Activated CD8-positive, alpha-beta memory T cell treated with anti-CD3 and anti-CD28 coated beads, Interleukin-2, amount 10 ng/mL, durations not matched to agents 7 days and 5 days (primary cell): ENCODE results near the gene MOB3C. TPM values are rescaled to one million over a fixed set of nuclear protein-coding genes. Genes with fewer than 3 reads are reported as not detected.

ENCODE experiments used
- ATAC-seq: fragments of 150-1000 bp; cut with Tn5 transposase; one replicate; pipeline ENCODE4 v1.10.0; 2021; ENCODE audit warnings: moderate library complexity
- CTCF ChIA-PET: fragments of 350-600 bp; sonication (Branson Sonifier 250); formaldehyde crosslinking; loops from one replicate; lab custom pipeline; 2021; ENCODE audit warnings: antibody characterized with exemption; lab: Charles Lee
- DNase-seq: peaks from one replicate; pipeline ENCODE4 v3.0.0-alpha.2; 2020
- H3K27ac Mint-ChIP-seq: one replicate; pipeline ENCODE4 v1.8.0; 2021; ENCODE audit warnings: mild to moderate bottlenecking, mixed read lengths
- H3K27me3 Mint-ChIP-seq: one replicate; pipeline ENCODE4 v1.8.0; 2021; ENCODE audit warnings: mixed read lengths
- H3K36me3 Mint-ChIP-seq: one replicate; pipeline ENCODE4 v1.8.0; 2021; ENCODE audit warnings: mild to moderate bottlenecking, mixed read lengths
- H3K4me1 Mint-ChIP-seq: one replicate; pipeline ENCODE4 v1.8.0; 2021; ENCODE audit warnings: mixed read lengths
- H3K4me3 Mint-ChIP-seq: one replicate; pipeline ENCODE4 v1.8.0; 2021; ENCODE audit warnings: mild to moderate bottlenecking, moderate library complexity, mixed read lengths
- H3K9me3 Mint-ChIP-seq: one replicate; pipeline ENCODE4 v1.8.0; 2022; ENCODE audit warnings: low read depth, mixed read lengths
- total RNA-seq, 2 experiments: library from RNA; stranded (reverse); gene quantifications; one replicate each; pipeline ENCODE4 v1.2.3, GENCODE V29; 2021

Gene MOB3C
- total RNA-seq, 2 experiments from 2014 or later = 18.3 to 20.7 TPM

DNA sequence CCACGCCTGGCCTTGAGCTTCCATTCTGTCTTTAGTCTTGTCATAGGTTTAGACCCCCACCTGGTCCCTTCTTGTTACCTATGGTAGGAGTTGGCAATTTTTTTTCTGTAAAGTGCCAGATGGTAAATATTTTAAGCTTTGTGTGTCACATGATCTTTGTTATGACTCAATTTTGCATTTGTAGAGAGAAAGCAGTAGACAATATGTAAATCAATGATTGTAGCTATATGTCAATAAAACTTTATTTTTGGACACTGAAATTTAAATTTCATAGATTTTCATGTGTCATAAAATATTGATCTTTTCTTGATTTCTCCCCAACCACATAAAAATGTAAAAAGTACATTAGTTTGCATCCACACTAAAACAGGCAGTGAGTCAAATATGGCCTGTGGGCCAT lies 20.6 kb downstream of the MOB3C start:
- DNase-seq (no peak), ATAC-seq (no peak)
- Mint-ChIP-seq H3K9me3 (no peaks in the 10 kb centered on the region), H3K27me3 (no peaks in the 10 kb centered on the region), H3K27ac (no peak overlapping the region), H3K36me3 (peaks cover 60% of the 10 kb centered on the region), H3K4me1 (peaks cover 74% of the 10 kb centered on the region), H3K4me3 (no peak overlapping the region)
- CTCF ChIA-PET = interaction anchor here (1.2 to 3.2 kb wide), 4 partner anchors 9 to 63 kb away, joined by 3 to 17 read pairs (median 5); partner anchors contain the start of gene MKNK1

DNA sequence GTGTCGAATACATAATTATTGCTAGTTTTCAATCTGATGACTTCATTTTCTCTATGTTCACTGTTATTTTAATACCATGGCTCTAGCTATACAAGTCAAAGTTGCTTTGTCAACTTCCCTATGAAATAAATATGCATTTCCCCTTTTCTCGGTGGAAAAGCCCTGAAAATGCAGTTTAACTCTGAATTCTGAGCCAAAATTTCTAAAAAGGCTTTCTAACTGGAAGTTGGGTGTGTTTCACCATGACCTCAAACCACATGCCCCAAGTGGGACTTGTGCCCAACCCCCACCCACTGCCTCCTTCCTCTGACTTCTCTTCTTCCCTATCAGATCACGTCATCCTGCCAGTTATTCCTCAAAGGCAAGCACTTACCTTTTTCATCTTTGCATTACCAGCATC lies 21.5 kb downstream of the MOB3C start:
- DNase-seq = peak; percentile 58
- Mint-ChIP-seq H3K27me3 (no peaks in the 10 kb centered on the region), H3K4me1 (peaks cover 69% of the 10 kb centered on the region), H3K9me3 (no peaks in the 10 kb centered on the region), H3K27ac (peak overlapping the region; percentile 65), H3K4me3 (peak overlapping the region; percentile 56), H3K36me3 (peaks cover 67% of the 10 kb centered on the region)
- ATAC-seq = no peak
- CTCF ChIA-PET = interaction anchor here (1.1 to 3.2 kb wide), 4 partner anchors 10 to 62 kb away, joined by 3 to 17 read pairs (median 4); partner anchors contain the start of gene MKNK1

DNA sequence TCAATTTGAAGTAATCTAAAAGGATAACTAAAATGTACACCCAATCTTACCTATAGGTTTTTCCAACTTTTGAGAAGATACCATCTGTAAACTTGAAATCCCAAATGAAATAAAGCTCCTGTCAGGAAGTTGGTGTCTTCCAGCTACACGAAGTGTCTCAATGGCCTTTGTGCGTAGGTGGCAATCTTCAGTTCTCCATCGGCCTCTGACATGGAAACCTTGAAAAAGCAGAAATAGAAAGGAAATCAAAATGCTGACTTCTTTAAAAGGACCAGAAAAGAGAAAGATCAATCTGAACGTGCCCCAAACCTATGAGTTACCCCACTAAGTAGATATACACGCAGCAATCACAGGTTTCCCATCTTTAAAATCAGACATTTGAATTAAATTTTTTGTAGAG lies 22.5 kb downstream of the MOB3C start:
- Mint-ChIP-seq H3K4me3 (no peak overlapping the region), H3K36me3 (peaks cover 74% of the 10 kb centered on the region), H3K4me1 (peaks cover 59% of the 10 kb centered on the region), H3K27ac (peak overlapping the region; percentile 65), H3K9me3 (no peaks in the 10 kb centered on the region), H3K27me3 (no peaks in the 10 kb centered on the region)
- CTCF ChIA-PET = interaction anchor here (1.1 to 3.2 kb wide), 2 partner anchors 11 to 12 kb away, joined by 3 to 17 read pairs; partner anchors contain the start of gene MKNK1
- DNase-seq = no peak
- ATAC-seq = no peak

DNA sequence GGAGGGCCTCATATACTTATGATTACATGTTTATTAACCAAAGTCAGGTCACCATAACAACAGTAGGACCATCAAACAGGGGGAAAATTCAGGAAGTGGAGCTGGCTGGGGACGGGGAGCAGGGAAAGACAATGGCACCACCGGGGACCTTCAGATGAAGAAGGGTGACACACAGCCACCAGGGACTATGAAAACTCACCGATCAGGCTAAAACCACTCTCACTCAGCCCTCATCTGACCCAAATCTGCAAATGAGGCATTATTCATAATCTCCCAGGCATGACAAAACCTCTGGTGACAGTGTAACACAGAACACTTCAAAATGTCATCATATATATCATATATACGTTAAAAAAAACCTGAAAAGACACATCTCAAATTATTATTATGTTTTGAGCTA lies 23.8 kb downstream of the MOB3C start:
- ATAC-seq (no peak), DNase-seq (no peak)
- CTCF ChIA-PET = interaction anchor here (3.2 kb wide), 1 partner anchor 12 kb away, joined by 17 read pairs; the partner anchor contains the start of gene MKNK1
- no peaks in the 10 kb centered on the region for H3K9me3 Mint-ChIP-seq
- H3K27me3 Mint-ChIP-seq = no peaks in the 10 kb centered on the region
- H3K27ac Mint-ChIP-seq = no peak overlapping the region
- peaks cover 75% of the 10 kb centered on the region for H3K36me3 Mint-ChIP-seq
- no peak overlapping the region for H3K4me3 Mint-ChIP-seq
- peaks cover 50% of the 10 kb centered on the region for H3K4me1 Mint-ChIP-seq

DNA sequence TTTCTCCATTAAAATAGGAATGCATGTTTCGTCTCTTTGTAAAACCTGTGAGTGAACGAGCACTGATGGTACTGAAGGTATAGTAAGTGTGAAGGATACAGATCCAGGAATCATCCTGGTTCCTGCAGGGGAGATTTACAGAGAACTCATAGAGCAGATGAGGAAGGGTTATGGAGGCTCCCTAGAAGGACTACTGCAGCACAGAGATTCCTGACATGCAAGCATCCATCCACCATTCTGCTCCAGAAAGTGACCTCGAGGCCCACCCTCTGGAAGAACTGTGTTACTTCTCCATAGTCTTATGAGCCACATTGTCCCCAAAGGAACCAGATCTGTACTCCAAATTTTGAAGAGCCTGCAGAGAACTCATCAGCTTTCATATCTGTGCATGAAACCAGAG lies 27.1 kb downstream of the MOB3C start:
- Mint-ChIP-seq H3K27me3 (no peaks in the 10 kb centered on the region), H3K9me3 (no peaks in the 10 kb centered on the region), H3K36me3 (peaks cover 74% of the 10 kb centered on the region), H3K4me1 (peaks cover 30% of the 10 kb centered on the region), H3K27ac (no peak overlapping the region), H3K4me3 (no peak overlapping the region)
- no peak for ATAC-seq
- CTCF ChIA-PET = interaction anchor here (1.4 kb wide), 1 partner anchor 8 kb away, joined by 3 read pairs; no protein-coding TSS in a partner anchor
- no peak for DNase-seq

DNA sequence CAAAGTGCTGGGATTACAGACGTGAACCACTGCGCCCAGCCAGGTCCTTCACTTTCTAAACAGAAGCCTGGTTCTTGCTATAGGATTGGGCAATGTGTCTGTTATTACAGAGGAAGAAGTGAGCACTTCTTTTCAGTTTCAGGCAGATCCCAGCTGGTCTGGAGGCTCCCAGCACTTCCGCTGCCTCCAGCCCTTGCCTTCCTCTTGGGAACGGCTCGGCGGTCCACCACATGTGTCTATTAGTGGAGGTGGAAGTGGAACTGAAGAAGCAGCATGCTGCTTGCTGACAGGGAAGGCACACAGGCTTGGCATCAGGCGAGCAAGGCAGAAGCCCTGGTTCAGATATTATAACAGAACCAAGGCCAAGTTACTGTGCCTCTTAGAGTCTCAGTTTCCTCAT lies 29.5 kb downstream of the MOB3C start:
- Mint-ChIP-seq H3K4me3 (no peak overlapping the region), H3K27ac (no peak overlapping the region)
- CTCF ChIA-PET = no interaction called here

DNA sequence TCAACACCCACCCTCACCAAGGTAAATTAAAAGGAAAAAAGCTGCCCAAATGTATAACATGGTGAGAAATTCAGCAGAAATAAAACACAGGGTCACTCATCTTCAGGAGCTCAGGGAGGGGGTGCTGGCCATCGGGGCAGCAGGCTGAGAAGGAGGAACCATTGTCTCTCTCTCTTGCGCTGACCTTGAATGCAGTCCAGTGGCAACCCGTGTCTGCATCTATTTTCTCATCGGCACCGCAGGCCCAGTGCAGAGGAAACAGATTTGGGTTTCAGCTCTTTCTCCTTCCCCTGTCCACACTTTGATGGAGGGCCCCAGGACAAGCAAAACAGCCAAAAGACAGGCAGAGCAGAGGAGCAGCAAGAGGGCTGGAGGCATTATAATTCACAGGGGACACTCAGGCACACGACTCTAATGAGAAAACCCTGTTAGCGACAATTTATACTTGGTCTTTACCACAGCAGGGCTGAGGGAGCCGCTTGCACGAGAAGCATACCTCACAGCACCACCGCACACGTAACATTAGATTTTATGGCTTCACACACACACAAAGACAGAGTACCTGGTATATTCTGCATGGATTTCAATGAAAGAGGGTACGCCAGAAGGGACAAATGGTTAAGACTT lies 31.2 kb downstream of the MOB3C start:
- DNase-seq = no peak
- Mint-ChIP-seq H3K27ac (no peak overlapping the region), H3K9me3 (no peaks in the 10 kb centered on the region), H3K4me3 (no peak overlapping the region), H3K4me1 (peaks cover 34% of the 10 kb centered on the region), H3K27me3 (no peaks in the 10 kb centered on the region), H3K36me3 (peaks cover 71% of the 10 kb centered on the region)
- CTCF ChIA-PET = no interaction called here
- no peak for ATAC-seq

More for the DNA sequence above, 29.5 kb downstream of the MOB3C start:
- Mint-ChIP-seq H3K36me3 (peaks cover 75% of the 10 kb centered on the region), H3K27me3 (no peaks in the 10 kb centered on the region), H3K4me1 (peaks cover 31% of the 10 kb centered on the region), H3K9me3 (no peaks in the 10 kb centered on the region)
- no peak for ATAC-seq
- DNase-seq = no peak

DNA sequence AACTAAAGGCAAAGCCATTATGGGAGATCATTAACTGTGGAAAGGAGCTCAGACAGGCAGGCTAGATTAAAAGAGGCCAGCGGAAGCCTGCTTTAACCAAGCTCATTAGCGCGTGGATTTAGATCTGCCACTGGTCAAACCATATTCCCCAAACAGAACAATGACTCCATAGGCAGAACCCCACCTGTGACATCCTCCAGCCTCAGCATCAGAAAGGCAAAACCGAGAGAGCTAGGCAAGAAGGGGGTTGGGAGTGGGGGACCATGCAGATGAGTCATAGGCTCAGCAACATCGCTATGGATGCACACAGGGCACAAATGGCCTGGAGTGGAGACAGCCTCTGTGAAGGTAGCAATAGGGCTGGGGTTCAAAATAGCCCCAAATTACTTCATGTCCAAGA lies 33.1 kb downstream of the MOB3C start:
- ATAC-seq (no peak), DNase-seq (no peak)
- peak overlapping the region; percentile 94 for H3K27ac Mint-ChIP-seq
- no peaks in the 10 kb centered on the region for H3K27me3 Mint-ChIP-seq
- H3K9me3 Mint-ChIP-seq = no peaks in the 10 kb centered on the region
- H3K4me1 Mint-ChIP-seq = peaks cover 50% of the 10 kb centered on the region
- no peak overlapping the region for H3K4me3 Mint-ChIP-seq
- CTCF ChIA-PET = interaction anchor here (1.2 to 5.4 kb wide), 4 partner anchors 21 to 50 kb away, joined by 3 to 38 read pairs (median 13); partner anchors contain the start of genes MKNK1 and MOB3C
- peaks cover 68% of the 10 kb centered on the region for H3K36me3 Mint-ChIP-seq

DNA sequence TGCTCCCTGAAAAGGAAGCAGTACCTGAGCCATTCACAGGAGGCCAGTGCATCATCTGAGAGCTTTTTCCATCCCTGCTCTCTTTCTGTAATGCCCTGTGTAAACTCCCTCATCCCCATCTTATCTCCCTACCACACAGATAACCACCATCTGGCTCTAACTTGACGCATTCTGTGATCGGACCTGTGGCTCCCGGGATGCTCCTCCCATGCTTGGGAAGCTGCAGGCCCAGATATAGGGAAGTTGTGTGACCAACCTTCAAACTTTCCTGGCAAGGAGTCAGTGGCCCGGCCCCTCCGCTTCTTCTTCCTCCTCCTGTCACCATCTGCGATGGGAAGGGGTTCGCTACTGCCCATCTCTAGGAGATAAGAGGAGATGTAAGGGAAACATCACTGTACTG lies 33.6 kb downstream of the MOB3C start:
- Mint-ChIP-seq H3K4me3 (no peak overlapping the region), H3K9me3 (no peaks in the 10 kb centered on the region), H3K27me3 (no peaks in the 10 kb centered on the region), H3K27ac (peak overlapping the region; percentile 94), H3K36me3 (peaks cover 71% of the 10 kb centered on the region), H3K4me1 (peaks cover 54% of the 10 kb centered on the region)
- no peak for DNase-seq
- no peak for ATAC-seq
- CTCF ChIA-PET = interaction anchor here (0.6 to 5.4 kb wide), 6 partner anchors 13 to 142 kb away, joined by 3 to 38 read pairs (median 6); partner anchors contain the start of genes MKNK1 and MOB3C

DNA sequence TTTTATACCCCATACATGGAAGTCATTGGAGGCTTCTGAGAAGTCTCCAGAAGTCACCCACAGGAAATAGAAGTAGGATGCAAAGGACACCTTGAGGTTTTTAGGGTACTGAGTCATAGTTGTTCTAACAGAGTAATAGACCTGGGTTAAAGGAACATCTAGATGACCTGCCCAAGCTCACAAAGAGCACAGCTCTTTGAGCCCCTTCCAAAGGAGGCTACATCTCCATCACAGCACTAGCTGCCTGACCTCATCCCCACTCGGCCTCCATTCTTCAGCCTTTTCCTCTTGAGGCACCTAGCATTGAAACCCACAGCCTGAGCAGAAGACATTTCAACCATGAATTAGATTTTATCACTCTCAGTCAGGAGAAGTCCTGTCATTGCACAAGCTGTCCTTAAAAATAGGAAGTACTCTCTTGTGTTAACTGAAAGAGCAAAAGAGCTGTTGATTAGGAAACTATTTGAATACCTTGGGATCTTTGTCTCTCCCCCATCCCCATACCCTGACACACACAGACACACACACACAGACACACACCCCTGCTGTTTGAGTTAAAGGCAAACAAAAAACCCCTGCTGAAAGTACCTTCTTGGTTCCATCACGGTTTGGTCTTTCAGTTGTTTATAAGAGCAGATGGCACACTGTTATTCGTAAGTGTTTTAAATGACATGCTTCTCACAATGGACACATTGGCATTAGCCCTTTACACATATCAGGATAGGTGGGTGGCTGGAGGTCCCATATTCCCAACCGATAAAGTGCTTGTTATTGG lies 34.7 kb downstream of the MOB3C start:
- ATAC-seq (peak; percentile 93), DNase-seq (peak; percentile 77)
- CTCF ChIA-PET = interaction anchor here (0.6 to 5.4 kb wide), 12 partner anchors 8 to 143 kb away, joined by 3 to 38 read pairs (median 4); partner anchors contain the start of gene MKNK1
- peaks cover 60% of the 10 kb centered on the region for H3K4me1 Mint-ChIP-seq
- peak overlapping the region; percentile 94 for H3K27ac Mint-ChIP-seq
- peaks cover 67% of the 10 kb centered on the region for H3K36me3 Mint-ChIP-seq
- H3K9me3 Mint-ChIP-seq = no peaks in the 10 kb centered on the region
- peak overlapping the region; percentile 34 for H3K4me3 Mint-ChIP-seq
- no peaks in the 10 kb centered on the region for H3K27me3 Mint-ChIP-seq

DNA sequence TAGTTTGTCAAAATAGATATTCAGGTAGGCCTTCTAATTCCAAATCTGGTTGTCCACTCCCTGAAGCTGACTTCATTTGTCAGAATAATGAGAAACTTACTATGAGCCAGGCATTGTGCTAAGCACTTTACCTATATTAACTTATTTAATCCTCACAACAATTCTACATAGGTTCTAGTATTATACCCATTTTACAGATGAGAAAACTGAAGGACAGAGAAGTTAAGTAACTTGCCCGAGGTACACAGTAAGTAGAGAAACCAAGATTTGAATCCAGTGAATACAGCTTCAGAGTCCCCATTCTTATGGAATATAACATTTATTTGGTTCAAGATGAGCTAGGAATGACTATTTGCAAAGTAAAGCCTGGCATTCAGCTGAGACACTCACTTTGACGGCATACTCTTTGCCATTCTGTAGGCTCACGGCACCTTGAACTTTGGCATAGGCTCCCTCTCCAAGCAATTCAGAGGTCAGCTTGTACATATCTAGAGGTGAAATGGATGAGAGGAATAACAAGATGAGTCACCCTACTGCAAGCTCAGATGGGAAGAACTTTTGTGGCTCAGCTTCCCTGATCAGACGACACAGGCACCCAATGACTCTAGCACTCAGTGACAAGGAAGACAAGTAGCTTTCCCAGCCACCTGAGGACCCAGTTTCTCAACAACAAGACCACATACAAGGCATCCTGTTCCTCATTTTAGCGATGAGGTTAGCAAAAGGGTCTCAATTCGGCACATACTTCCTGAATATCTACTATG lies 36.3 kb downstream of the MOB3C start:
- CTCF ChIA-PET = interaction anchor here (1.1 to 5.4 kb wide), 5 partner anchors 10 to 45 kb away, joined by 3 to 38 read pairs (median 6); partner anchors contain the start of gene MKNK1
- ATAC-seq = no peak
- Mint-ChIP-seq H3K9me3 (no peaks in the 10 kb centered on the region), H3K27me3 (no peaks in the 10 kb centered on the region), H3K36me3 (peaks cover 59% of the 10 kb centered on the region), H3K27ac (peak overlapping the region; percentile 81), H3K4me1 (peaks cover 60% of the 10 kb centered on the region), H3K4me3 (no peak overlapping the region)
- DNase-seq = no peak

DNA sequence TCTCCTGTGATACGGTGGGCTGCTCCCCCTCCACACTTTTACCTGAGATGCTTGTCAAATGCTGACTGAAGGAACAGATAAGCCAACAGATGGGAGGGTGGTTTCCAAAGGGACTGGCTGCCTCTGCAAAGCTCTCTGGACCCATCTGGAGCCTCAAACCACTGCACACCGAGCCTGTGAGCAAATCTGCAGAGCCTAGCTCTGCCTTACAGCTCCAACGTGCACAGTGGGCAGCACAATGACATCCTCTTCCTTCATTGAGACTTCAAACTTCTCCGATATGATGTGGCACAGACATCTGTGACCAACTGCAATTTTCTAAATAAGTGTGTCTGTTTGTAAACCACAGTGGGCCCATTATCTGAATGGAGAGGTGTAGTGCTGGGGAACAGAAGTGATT lies 38.9 kb downstream of the MOB3C start:
- H3K9me3 Mint-ChIP-seq = no peaks in the 10 kb centered on the region
- H3K4me1 Mint-ChIP-seq = peaks cover 49% of the 10 kb centered on the region
- peak; percentile 14 for ATAC-seq
- peak; percentile 54 for DNase-seq
- no peak overlapping the region for H3K4me3 Mint-ChIP-seq
- CTCF ChIA-PET = interaction anchor here (1.5 to 1.9 kb wide), 2 partner anchors 45 to 100 kb away, joined by 4 to 6 read pairs; no protein-coding TSS in a partner anchor
- H3K27ac Mint-ChIP-seq = peak overlapping the region; percentile 71
- H3K27me3 Mint-ChIP-seq = no peaks in the 10 kb centered on the region
- H3K36me3 Mint-ChIP-seq = peaks cover 48% of the 10 kb centered on the region
